ENCODE results near the gene ISM2.

- TF ChIP-seq POLR2A (IDR thresholded peaks at IDR 0.05; ENCODE audit: insufficient read depth in 1 of 2, low read depth in 2 of 2, low read length in 2 of 2) (no peak), ARHGAP35 (CRISPR knock-in tag; IDR thresholded peaks at IDR 0.05; ENCODE audit: borderline replicate concordance) (no peak), ZNF709 (CRISPR knock-in tag; IDR thresholded peaks at IDR 0.05) (no peak), HNRNPK (IDR thresholded peaks at IDR 0.05; ENCODE audit: low read depth, low read length, poor library complexity, severe bottlenecking) (no peak), ZNF614 (CRISPR knock-in tag; IDR thresholded peaks at IDR 0.05; ENCODE audit: borderline replicate concordance) (no peak), ZNF777 (CRISPR knock-in tag; IDR thresholded peaks at IDR 0.05) (no peak), ZKSCAN8 (CRISPR knock-in tag; IDR thresholded peaks at IDR 0.05; ENCODE audit: borderline replicate concordance) (no peak), CTCF (CRISPR knock-in tag; IDR thresholded peaks at IDR 0.05) (no peak)
Measured at GRCh38 chr14:77543240-77543551, 44.6 kb upstream of the ISM2 start.

Data from HepG2 (cell line).